Stimulated activated CD4-positive, alpha-beta T cell treated with anti-CD3 and anti-CD28 coated beads, Interleukin-1b, Interleukin-23, amount 100 ng/mL, for 48 hours (primary cell): ENCODE results near the gene NOD1.
"Not testable (repeated sequence)": the region's sequence is repeated elsewhere in the genome, so short reads cannot be mapped to it uniquely, and the experiment has no call there.

Experiments
- DNase-seq: peaks from one replicate; pipeline ENCODE4 v3.0.0-alpha.2; 2020

NOD1 gene

DNA sequence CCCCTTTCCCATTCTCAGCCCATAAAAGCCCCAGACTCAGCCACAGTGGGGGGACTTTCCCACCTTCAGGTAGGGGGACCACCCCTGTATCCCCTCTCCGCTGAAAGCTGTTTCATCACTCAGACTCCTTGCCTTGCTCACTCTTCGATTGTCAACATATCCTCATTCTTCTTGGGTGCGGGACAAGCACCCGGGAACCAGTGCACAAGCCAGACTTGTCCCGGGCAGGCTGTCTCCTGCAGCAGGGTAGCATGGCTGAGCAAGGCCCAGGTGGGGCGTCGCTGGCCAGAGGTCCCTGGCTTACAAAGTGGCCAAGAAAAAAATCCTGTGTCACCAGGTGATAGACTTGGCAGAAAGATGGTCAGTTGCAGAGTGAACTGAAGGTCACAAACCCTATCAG lies 64.7 kb downstream of the NOD1 start:
- no peak for DNase-seq

DNA sequence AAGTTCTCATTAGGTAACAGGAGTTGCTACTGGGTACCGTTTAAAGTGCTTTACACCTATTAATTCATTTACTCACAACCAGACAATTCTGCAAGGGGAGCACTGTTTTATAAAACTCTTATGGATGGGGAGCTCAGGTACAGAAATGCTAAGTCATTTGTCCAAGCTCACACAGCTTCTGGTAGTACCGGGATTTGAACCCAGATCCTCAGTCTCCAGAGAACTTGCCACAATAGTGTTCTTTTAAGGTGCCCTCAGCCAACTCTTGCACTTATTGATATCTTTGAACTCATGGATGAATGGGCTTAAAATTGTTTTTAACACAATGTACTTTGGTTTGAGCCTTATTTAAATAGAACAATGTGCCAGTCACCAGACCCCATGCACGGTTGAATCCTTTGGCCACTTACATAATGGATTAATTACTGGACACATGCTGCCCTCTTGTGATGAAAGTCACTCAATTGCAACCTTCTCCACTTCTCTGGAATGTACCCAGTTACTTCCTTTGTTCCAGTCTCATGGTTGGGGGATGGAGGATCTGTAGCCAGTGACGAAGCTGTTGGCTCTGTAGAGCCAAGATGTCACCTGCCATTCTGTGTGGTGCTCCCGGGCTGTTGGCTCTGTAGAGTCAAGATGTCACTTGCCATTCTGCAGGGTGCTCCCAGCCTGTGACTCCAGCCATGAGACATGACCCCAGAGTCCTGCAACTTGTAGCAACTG lies 65.6 kb downstream of the NOD1 start:
- DNase-seq, result no peak

DNA sequence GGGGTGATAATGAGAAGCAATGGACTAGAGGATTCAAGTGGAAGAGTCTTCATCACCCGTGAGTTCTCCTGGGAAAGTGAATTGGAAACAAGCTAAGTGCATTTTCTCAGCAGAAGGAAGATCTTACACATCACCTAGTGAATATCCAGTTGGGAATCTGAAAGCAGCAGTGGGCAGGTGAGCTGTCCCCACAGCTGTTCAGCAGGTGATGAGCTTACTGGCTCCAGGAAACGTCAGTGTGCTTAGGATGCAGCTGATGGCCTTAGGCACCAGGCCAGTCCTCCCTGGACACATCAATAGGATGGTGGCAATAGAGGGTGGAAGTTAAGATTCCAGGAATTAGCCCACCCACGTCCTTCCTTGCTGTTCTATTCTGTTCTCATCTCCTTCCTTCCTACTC lies 66.7 kb downstream of the NOD1 start:
- no peak for DNase-seq

DNA sequence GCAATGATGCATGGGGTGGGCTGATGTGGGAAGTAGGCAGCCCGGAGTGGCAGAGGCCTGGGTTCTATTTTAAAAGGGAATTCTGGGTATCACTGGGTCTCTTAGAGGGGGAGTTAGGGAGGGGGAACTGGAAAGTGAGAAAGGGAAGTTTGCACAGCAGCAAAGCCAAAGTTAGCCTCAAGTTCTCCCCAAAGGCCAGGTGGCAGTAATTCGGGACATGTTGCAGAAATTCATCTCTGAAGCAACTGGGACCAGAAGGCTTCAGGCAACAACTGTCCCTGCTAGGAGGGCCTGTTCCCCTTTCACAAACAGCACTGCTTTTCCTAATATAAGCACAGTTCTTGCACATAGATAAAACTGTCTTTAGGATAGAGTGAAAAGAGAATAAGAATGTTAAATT lies 67.4 kb downstream of the NOD1 start:
- DNase-seq, result no peak

DNA sequence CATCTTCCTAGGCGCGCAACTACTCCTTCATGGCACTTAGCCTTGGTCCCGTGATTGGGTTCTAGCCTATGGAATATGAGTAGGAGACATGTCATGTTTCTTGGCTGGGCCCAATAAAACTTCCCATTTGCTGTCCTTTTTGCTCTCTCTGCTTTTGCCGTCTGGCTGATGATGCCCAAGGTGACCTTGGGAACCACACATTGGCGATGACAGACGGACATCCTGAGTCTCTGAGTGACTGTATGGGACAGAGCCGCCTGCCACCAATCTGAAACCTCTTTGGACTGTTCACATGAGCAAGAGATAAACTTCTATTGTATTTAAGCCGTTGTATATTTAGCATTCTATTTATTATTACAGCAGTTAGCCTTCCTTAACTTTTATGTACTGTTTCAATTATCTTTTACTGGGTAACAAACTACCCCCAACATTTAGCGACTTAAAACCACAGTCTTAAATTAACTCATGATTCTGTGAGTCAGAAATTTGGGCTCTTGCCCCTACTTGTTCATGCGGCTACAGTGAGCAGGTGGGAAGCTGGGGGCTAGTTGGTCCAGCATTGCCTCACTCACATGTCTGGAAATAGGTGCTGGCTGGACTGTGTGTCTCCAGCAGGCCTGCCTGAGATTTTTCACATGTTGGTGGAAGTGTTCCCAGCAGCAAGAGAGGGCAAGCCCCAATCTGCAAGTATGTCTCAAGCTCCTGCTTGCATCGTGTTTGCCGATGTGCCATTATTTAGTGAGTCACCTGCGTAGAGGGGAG lies 71.7 kb downstream of the NOD1 start:
- no peak for DNase-seq

DNA sequence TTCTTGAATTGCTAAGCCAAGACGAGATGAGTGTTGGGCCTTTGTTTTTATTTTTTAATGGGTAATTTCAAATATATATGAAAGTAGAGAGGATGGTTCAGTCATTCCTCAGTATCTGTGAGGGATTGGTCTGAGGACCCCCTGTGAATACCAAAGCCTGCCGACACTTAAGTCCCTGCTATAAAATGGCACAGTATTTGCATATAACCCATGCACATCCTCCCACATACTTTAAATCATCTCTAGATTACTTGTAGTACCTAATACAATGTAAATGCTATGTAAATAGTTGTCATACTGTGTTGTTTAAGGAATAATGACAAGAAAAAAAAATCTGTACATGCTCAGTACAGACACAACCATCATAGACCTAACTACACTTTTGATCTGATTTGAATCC lies 73.4 kb downstream of the NOD1 start:
- DNase-seq, result no peak

DNA sequence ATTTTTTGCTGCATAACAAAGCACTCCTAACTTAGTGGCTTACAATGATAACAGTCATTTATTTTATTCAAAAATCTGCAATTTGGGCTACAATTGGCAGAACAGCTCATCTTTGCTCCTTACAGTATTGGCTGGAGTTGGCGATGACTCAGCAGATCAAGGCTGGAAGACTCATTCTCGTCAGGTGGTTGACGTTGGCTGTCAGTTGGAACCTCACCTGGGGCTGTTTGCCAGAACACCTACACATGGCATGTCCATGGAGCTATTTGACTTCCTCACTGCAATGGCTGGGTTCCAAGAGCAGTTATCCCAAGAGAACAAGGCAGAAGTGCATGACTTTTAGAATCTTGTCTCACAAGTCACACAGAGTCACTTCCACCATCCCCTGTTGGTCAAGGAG lies 75.1 kb downstream of the NOD1 start:
- no peak for DNase-seq

DNA sequence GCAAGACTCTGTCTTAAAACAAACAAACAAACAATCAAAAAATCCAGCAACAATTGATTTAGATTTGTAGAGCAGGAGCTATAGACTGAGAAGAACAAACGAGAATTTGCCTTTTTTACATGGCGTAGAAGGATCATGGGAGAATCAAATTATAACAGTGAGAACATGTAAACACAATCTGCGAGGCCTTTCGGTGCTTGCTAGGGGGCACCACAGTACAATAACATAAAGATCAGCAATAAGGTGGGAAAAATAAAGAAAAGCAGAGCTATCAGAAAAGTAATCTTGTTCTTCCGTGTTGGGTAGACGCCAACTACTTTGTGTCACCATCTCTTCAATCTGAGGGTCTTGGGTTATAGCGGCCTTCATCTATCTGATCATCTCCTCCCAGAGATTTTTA lies 82.2 kb downstream of the NOD1 start:
- DNase-seq, result no peak

DNA sequence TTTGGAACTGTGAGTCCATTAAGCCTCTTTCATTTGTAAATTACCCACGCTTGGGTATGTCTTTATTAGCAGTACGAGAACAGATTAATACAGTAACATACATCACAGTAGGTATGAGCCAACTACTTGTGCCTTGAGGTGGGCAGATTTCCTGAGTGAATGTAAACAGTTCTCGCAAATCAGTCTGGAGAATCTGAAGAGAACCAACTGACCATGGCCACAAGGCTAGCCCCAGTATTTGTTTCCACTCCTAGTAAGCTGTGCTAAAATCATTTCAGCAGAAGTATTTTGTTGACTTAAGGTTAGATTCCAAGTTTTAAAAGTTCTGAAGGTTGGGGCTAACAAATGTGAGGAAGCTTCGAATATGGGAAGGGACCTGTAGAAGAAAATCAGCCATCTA lies 82.9 kb downstream of the NOD1 start:
- no peak for DNase-seq

DNA sequence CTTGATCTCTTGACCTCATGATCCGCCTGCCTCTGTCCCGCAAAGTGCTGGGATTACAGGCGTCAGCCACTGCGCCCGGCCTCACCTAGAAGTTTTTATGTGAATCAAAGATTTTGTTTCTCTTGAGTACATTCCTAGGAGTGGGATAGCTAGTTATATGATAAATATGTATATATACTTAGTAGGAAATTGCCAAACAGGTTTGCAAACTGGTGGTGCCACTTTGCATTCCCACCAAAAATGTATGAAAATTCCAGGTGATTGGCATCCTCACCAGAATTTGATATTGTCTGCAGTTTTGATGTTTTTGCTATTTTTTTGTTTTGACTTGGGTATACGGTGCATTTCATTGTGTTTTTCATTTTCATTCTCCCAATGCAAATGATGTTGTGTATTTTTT lies 86.8 kb downstream of the NOD1 start:
- DNase-seq, result no peak

DNA sequence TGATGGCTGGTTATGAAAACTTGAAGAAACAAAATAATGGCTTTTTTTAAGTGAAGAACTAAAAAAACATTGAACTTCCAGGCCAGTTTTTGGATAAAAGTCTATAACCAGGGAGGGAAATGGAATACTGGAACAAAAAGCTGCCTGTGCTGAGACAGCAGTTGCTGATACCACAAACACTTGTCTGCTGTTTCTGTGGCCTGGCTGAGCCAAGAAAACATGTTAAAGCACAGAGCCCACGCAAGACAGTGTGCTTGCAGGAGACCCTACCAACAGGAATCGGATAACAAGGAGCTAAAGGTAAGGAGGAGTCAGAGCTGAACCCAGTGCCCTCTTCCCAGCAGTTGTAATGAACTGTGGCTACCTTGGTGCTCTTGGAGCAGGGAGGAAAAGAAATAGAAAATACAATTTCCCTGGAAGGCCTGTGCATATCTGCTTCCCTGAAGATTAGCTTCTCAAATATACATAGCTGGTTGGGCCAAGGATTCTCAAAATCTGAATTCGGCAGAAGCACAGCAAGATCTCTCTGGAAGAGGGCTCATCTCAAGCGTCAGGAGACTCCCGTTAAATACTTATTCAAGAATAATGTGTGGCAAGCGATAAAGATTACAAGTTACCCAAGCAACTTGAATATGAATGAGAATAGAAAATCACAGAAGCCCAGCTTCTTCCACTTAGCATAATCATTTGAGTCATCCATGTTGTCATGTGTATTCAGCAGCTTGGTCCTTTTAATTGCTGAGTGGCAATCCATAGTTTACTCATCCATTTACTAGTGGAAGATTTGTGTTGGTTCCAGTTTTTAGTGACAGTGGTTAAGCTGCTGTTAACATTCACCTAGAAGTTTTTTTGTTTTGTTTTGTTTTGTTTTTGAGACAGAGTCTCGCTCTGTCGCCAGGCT lies 87.6 kb downstream of the NOD1 start:
- DNase-seq, result no peak

DNA sequence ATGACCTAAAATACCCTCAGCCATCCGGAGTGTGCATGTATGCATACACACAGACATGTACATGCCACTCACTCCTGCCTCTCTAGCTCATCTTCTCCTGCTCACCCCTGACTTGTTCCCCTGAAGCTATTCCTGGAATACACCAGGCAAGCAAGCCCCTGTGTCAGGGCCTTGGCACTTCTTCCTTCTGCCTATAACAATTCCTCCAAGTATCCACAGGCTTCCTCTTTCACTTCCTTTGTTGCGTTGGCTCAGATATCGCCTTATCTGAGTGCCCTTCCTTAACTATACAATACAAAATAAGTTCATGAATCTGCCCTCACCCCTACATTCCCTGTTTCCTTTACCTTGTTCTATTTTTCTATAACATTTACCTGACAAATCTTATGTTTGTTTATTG lies 88.8 kb downstream of the NOD1 start:
- DNase-seq, result no peak

DNA sequence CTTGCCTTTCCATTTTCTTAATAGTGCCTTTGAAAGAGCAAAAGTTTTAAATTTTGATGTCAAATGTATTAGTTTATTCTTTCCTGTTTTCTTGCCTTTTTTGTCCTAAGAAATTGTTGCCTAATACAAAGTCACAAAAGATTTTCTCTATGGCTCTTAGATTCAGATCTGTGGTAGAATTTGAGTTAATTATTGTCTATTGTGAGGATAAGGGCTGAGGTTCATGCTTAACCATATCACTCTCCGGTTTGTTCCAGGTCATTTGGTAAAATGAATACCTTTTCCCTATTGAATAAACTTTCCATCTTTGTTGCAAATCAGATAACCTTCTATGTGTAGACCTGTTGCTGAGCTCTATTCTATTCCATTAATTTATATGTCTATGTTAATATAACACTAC lies 96.0 kb downstream of the NOD1 start:
- no peak for DNase-seq

DNA sequence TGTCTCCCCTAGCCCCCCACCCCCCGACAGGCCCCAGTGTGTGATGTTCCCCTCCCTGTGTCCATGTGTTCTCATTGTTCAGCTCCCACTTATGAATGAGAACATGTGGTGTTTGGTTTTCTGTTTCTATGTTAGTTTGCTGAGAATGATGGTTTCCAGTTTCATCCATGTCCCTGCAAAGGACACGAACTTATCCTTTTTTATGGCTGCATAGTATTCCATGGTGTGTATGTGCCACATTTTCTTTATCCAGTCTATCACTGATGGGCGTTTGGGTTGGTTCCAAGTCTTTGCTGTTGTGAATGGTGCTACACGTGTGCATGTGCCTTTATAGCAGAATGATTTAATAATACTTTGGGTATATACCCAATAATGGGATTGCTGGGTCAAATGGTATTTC lies 97.8 kb downstream of the NOD1 start:
- not testable (repeated sequence) for DNase-seq

DNA sequence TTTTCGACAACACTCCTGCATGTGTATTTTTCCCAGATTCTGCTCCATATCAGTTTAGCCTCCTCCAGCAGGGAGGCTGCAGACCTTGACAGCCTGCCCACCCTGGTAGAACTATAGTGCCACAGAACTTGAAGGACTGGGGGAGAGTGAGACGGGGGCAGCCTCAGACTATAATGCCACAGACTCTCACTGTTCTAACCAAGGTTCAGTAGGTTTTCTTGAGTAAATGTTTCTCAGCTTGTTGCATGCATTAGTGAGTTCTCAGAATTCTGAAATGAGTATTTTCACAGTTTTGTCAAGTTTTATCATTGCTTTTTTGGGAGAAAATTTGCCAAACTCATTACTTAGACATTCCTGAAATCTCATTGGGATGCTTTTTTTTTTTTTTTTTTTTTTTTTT lies 98.3 kb downstream of the NOD1 start:
- no peak for DNase-seq

DNA sequence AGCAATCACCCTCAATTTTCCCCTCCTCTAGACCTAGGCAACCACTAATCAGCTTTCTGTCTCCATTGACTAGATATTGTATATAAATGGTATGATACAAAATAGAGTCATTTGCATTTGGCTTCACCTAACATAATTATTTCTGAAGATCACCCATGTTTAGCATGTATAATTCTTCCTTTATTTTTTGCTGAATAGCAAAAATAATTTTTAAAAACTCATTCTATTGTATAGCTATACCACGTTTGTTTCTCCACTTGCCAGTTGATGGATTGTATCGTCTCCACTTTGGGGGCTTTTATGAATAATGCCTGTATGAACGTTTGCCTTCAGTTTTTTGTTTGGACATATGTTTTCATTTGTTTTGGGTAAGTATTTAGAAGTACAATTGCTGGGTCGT lies 98.8 kb downstream of the NOD1 start:
- no peak for DNase-seq

DNA sequence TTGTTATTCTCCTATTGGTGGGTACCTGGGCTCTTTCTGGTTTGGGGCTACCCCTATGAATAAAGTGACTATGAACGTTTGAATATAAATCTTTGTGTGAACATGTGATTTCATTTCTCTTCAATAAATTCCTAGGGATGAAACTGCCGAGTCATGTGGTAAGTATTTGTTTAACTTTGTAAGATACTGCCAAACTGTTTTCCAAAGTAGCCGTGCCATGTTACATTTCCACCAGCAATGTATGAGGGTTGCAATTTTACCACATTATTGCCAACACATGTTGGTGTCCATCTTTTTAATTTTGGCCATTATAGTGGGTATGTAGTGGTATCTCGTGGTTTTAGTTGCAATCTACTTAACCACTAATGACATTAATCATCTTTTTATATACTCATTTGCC lies 99.5 kb downstream of the NOD1 start:
- DNase-seq, result no peak

DNA sequence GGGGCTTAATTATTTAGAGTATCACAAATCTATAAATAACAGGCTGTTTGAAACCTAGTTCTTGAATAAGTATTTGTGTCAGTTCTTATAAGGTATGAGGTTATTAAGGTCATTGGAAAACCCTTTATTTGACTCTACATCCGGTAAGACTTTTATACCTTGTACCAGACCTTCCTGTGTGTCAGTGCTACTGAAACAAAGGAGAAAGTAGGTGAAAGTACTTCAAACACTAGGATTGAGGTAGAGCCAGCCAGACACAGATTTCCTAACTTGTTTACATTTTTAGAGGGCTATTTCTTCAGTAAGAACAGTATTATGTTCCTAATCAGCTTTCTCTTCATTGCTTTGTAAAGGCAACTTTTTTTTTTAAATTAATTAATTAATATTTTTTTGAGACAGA lies 100.3 kb downstream of the NOD1 start:
- no peak for DNase-seq
